RWPE1 (cell line): ENCODE data around the gene N4BP3.
A peak's percentile ranks its signal among the peaks of the same experiment; 100 is the strongest.

Experiments used
- CTCF ChIA-PET: fragments of 350-600 bp; sonication (Branson Sonifier 250); formaldehyde crosslinking; extraction: SDS; loops from one replicate; lab custom pipeline; 2021; lab: Yijun Ruan, JAX
- POLR2A ChIA-PET: fragments of 400-600 bp; formaldehyde crosslinking; extraction: SDS; loops from one replicate; lab custom pipeline; 2020; ENCODE audit warnings: antibody characterized with exemption; ENCODE audit not compliant: low non-redundant PET; lab: Yijun Ruan, JAX
- DNase-seq: peaks from one replicate; pipeline ENCODE4 v3.0.0; 2012; ENCODE audit warnings: low spot score
- H3K27ac ChIP-seq: fragments of 450-650 bp; 2 replicates; pipeline ENCODE4 v1.5.1; 2017
- CTCF ChIP-seq: fragments of 450-650 bp; conservative IDR thresholded peaks from 2 replicates; pipeline ENCODE4 v1.5.1; 2017; ENCODE audit warnings: low read depth, mild to moderate bottlenecking

Gene N4BP3

GRCh38 chr5:178149199-178149932 lies 36.0 kb downstream of the N4BP3 start:
- ChIA-PET CTCF (interaction anchor here (0.5 to 9.3 kb wide), 5 partner anchors 17 to 77 kb away, joined by 4 to 175 read pairs (median 6); no protein-coding TSS in a partner anchor), POLR2A (no interaction called here)
- TF ChIP-seq CTCF, result no peak
- no peak for DNase-seq
- peak overlapping the region; percentile 46 for H3K27ac ChIP-seq

- TF ChIP-seq CTCF, result no peak
- no peak for DNase-seq
- CTCF ChIA-PET, result interaction anchor here (0.6 to 9.3 kb wide), 2 partner anchors 46 to 75 kb away, joined by 3 to 175 read pairs; no protein-coding TSS in a partner anchor
- POLR2A ChIA-PET, result no interaction called here
- H3K27ac ChIP-seq, result peak overlapping the region; percentile 40
Observed at GRCh38 chr5:178150977-178151734, 37.8 kb downstream of the N4BP3 start.

- DNase-seq, result no peak
- POLR2A ChIA-PET, result interaction anchor here (0.6 to 1.4 kb wide), 3 partner anchors 15 to 62 kb away, joined by 3 read pairs; no protein-coding TSS in a partner anchor
- no peak for TF ChIP-seq CTCF
- CTCF ChIA-PET, result interaction anchor here (0.6 to 1.5 kb wide), 4 partner anchors 53 to 76 kb away, joined by 3 to 6 read pairs (median 4); no protein-coding TSS in a partner anchor
- peak overlapping the region; percentile 70 for H3K27ac ChIP-seq
Observed at GRCh38 chr5:178152491-178153444, 39.4 kb downstream of the N4BP3 start.

GRCh38 chr5:178153530-178154340 lies 40.4 kb downstream of the N4BP3 start, which contains the start of gene NHP2:
TSS of gene NHP2 (minus strand) at chr5:178153885. CDS start at chr5:178153817, 68 bp downstream.
- POLR2A ChIA-PET, result interaction anchor here (0.6 to 1.4 kb wide), 4 partner anchors 16 to 63 kb away, joined by 3 read pairs; no protein-coding TSS in a partner anchor
- peak within 1 kb of the TSS; percentile 70 for H3K27ac ChIP-seq
- no peak for TF ChIP-seq CTCF
- CTCF ChIA-PET, result interaction anchor here (0.9 to 1.5 kb wide), 2 partner anchors 24 to 77 kb away, joined by 3 to 6 read pairs; no protein-coding TSS in a partner anchor
- DNase-seq, result peak; percentile 100

- ChIA-PET CTCF (interaction anchor here (0.7 to 1.4 kb wide), 3 partner anchors 12 to 80 kb away, joined by 3 to 5 read pairs (median 4); no protein-coding TSS in a partner anchor), POLR2A (interaction anchor here (1.1 kb wide), 1 partner anchor 11 kb away, joined by 3 read pairs; no protein-coding TSS in a partner anchor)
- H3K27ac ChIP-seq, result peak overlapping the region; percentile 70
- no peak for DNase-seq
- no peak for TF ChIP-seq CTCF
Observed at GRCh38 chr5:178155065-178155464, 41.7 kb downstream of the N4BP3 start.
